ENCODE measurements around the gene ITIH4. TPM values are rescaled to one million over a fixed set of nuclear protein-coding genes. Genes with fewer than 3 reads are reported as not detected.
A peak's percentile ranks its signal among the peaks of the same experiment; 100 is the strongest.

ITIH4 gene
- total RNA-seq, 6 experiments from 2014 or later: 1,573 to 4,137 (median 3,531) TPM

- 56% methylated on average over 2 of the region's 2 CpGs for WGBS (ENCODE audit: insufficient coverage, low coverage, low lambda C conversion rate, missing lambda C conversion rate)
- no peaks in the 10 kb centered on the region for H3K4me1 ChIP-seq
- no peak overlapping the region for H3K4me3 ChIP-seq
- H3K9me3 ChIP-seq: no peaks in the 10 kb centered on the region
- peaks cover 0 to 75% (median 26%) of the 10 kb centered on the region in 4 donors for H3K36me3 ChIP-seq
- peak overlapping the region in 1 of 3 donors; percentile 1 for H3K27ac ChIP-seq
- peak in 2 of 4 donors; percentile 59 to 85 for ATAC-seq
- no peaks in the 10 kb centered on the region for H3K27me3 ChIP-seq
- DNase-seq: no peak
- TF ChIP-seq POLR2A (IDR thresholded peaks at IDR 0.05) (no peak), CTCF (IDR thresholded peaks at IDR 0.05) (no peak)
- intact Hi-C loops (cut with DNase I): no loop called here
Observed at GRCh38 chr3:52763466-52763865, 67.0 kb downstream of the ITIH4 start.

Small RNAs within 50 kb of the gene (microRNA-seq; reads per million reads assigned to microRNA genes)
- 0 reads per million in 2 donors for gene MIR8064

Small RNAs within 50 kb of the gene (small RNA-seq; reads per million reads assigned to genes)
- gene MIR8064: 0 reads per million in 2 experiments
- gene MUSTN1: 0 reads per million in 2 experiments

Other genes with a start within 250 kb of the ITIH4 start
- gene PBRM1, start 144.8 kb downstream of the ITIH4 start, total RNA-seq: 10 to 100 TPM; 17.1 to 36.4 (median 27.2) TPM
- gene GNL3, start 144.6 kb downstream of the ITIH4 start, total RNA-seq: 10 to 100 TPM; 20.0 to 86.2 (median 41.7) TPM
- 10 to 100 TPM; 23.0 to 63.1 (median 46.9) TPM for gene GLT8D1, start 124.9 kb downstream of the ITIH4 start, total RNA-seq
- 100 to 1,000 TPM in 3 of 6 experiments, 10 to 100 TPM in 3; 60.7 to 193 (median 94.1) TPM for gene SPCS1, start 124.6 kb downstream of the ITIH4 start, total RNA-seq
- 10 to 100 TPM in 5 of 6 experiments, 1 to 10 TPM in 1; 7.3 to 18.9 (median 14.8) TPM for gene NEK4, start 59.7 kb downstream of the ITIH4 start, total RNA-seq
- 1,000 to 10,000 TPM in 4 of 6 experiments, 100 to 1,000 TPM in 2; 376 to 1,846 (median 1,201) TPM for gene ITIH1, start 53.1 kb downstream of the ITIH4 start, total RNA-seq
- 1,000 to 10,000 TPM in 3 of 6 experiments, 100 to 1,000 TPM in 3; 742 to 1,822 (median 982) TPM for gene ITIH3, start 35.9 kb downstream of the ITIH4 start, total RNA-seq
- 1 to 10 TPM in 3 of 6 experiments, under 1 TPM in 1, not detected in 2; 0.59 to 9.9 (median 5.7) TPM for gene MUSTN1, start 4.3 kb upstream of the ITIH4 start, total RNA-seq
- 10 to 100 TPM; 17.4 to 48.5 (median 33.8) TPM for gene STIMATE, start 66.9 kb upstream of the ITIH4 start, total RNA-seq
- gene SFMBT1, start 215.4 kb upstream of the ITIH4 start, total RNA-seq: 10 to 100 TPM in 4 of 6 experiments, 1 to 10 TPM in 2; 9.2 to 14.0 (median 10.7) TPM